ENCODE measurements around the gene TMEM45A.

TMEM45A gene

GRCh38 chr3:100545371-100545770, 53.0 kb downstream of the TMEM45A start:
- no peak overlapping the region for H3K4me3 ChIP-seq
- no peak overlapping the region for H3K27ac ChIP-seq
- DNase-seq (ENCODE audit: low spot score) = no peak
- TF ChIP-seq CTCF (IDR thresholded peaks at IDR 0.05) = no peak

- no peak overlapping the region for H3K27ac ChIP-seq
- no peak overlapping the region for H3K4me3 ChIP-seq
- DNase-seq (ENCODE audit: low spot score) = no peak
- TF ChIP-seq CTCF (IDR thresholded peaks at IDR 0.05) = no peak
Observed at GRCh38 chr3:100546020-100546744, 53.8 kb downstream of the TMEM45A start.

GRCh38 chr3:100548053-100548452, 55.6 kb downstream of the TMEM45A start:
- DNase-seq (ENCODE audit: low spot score) = no peak

GRCh38 chr3:100553618-100554372, 61.4 kb downstream of the TMEM45A start:
- Histone ChIP-seq H3K27ac (no peak overlapping the region), H3K4me3 (no peak overlapping the region)
- no peak for DNase-seq (ENCODE audit: low spot score)
- TF ChIP-seq CTCF (IDR thresholded peaks at IDR 0.05) = no peak

More at GRCh38 chr3:100548053-100548452, 55.6 kb downstream of the TMEM45A start:
- Histone ChIP-seq H3K4me3 (no peak overlapping the region), H3K27ac (no peak overlapping the region)
- TF ChIP-seq CTCF (IDR thresholded peaks at IDR 0.05) = no peak

GRCh38 chr3:100554373-100554676, 61.9 kb downstream of the TMEM45A start:
- DNase-seq (ENCODE audit: low spot score) = no peak
- Histone ChIP-seq H3K4me3 (no peak overlapping the region), H3K27ac (no peak overlapping the region)
- TF ChIP-seq CTCF (IDR thresholded peaks at IDR 0.05) = no peak

GRCh38 chr3:100556673-100557310, 64.4 kb downstream of the TMEM45A start:
- DNase-seq (ENCODE audit: low spot score) = no peak
- peak overlapping the region in 1 of 2 donors; percentile 36 for H3K27ac ChIP-seq
- no peak for TF ChIP-seq CTCF (IDR thresholded peaks at IDR 0.05)
- H3K4me3 ChIP-seq = no peak overlapping the region
